ENCODE measurements around the gene SETBP1.

- TF ChIP-seq CTCF (IDR thresholded peaks at IDR 0.05): no peak
- TF ChIP-seq POLR2A (IDR thresholded peaks at IDR 0.05): no peak
Measured at GRCh38 chr18:44788334-44788733, 107.6 kb downstream of the SETBP1 start.

Measured in lower leg skin (tissue), 3 donors.